NCI-H1417 (cell line): ENCODE measurements around the gene VTI1A.
A peak's percentile ranks its signal among the peaks of the same experiment; 100 is the strongest.
"Not testable (repeated sequence)": the region's sequence is repeated elsewhere in the genome, so short reads cannot be mapped to it uniquely, and the experiment has no call there.

Source experiments
- DNase-seq, 3 experiments: peaks; one replicate each; lab custom pipeline; 2025; lab: John Stamatoyannopoulos, UW

VTI1A gene

GRCh38 chr10:112507046-112507445 is 60.0 kb downstream of the VTI1A start:
- DNase-seq, result no peak

- DNase-seq, result no peak
These were observed 61.0 kb downstream of the VTI1A start for GRCh38 chr10:112507988-112508387.

GRCh38 chr10:112509558-112510291 is 62.7 kb downstream of the VTI1A start:
- peak in 1 of 3 experiments; percentile 12 for DNase-seq

GRCh38 chr10:112510384-112510783 is 63.4 kb downstream of the VTI1A start:
- DNase-seq, result no peak

GRCh38 chr10:112512294-112512693 is 65.3 kb downstream of the VTI1A start:
- DNase-seq, result no peak

GRCh38 chr10:112515126-112515525 is 68.1 kb downstream of the VTI1A start:
- DNase-seq, result no peak

- DNase-seq, result no peak
These were observed 68.8 kb downstream of the VTI1A start for GRCh38 chr10:112515852-112516251.

- no peak for DNase-seq
These were observed 70.4 kb downstream of the VTI1A start for GRCh38 chr10:112517451-112517862.

- no peak for DNase-seq
These were observed 72.2 kb downstream of the VTI1A start for GRCh38 chr10:112519133-112519761.

- no peak for DNase-seq
These were observed 73.9 kb downstream of the VTI1A start for GRCh38 chr10:112520914-112521313.

- no peak for DNase-seq
These were observed 77.6 kb downstream of the VTI1A start for GRCh38 chr10:112524641-112525040.

- no peak for DNase-seq
These were observed 78.2 kb downstream of the VTI1A start for GRCh38 chr10:112525200-112525599.

- no peak for DNase-seq
These were observed 79.1 kb downstream of the VTI1A start for GRCh38 chr10:112526139-112526538.

GRCh38 chr10:112526906-112527305 is 79.9 kb downstream of the VTI1A start:
- DNase-seq, result no peak

GRCh38 chr10:112528235-112528634 is 81.2 kb downstream of the VTI1A start:
- no peak for DNase-seq

GRCh38 chr10:112531421-112531820 is 84.4 kb downstream of the VTI1A start:
- DNase-seq, result no peak

- DNase-seq, result no peak
These were observed 85.2 kb downstream of the VTI1A start for GRCh38 chr10:112532189-112532588.

GRCh38 chr10:112532956-112533355 is 85.9 kb downstream of the VTI1A start:
- DNase-seq, result no peak

GRCh38 chr10:112533916-112534315 is 86.9 kb downstream of the VTI1A start:
- DNase-seq, result no peak

- DNase-seq, result peak in 1 of 3 experiments; percentile 1
These were observed 88.5 kb downstream of the VTI1A start for GRCh38 chr10:112535531-112535951.

- DNase-seq, result no peak
These were observed 89.6 kb downstream of the VTI1A start for GRCh38 chr10:112536663-112537062.

- DNase-seq, result no peak
These were observed 91.2 kb downstream of the VTI1A start for GRCh38 chr10:112538168-112538567.

- DNase-seq, result peak in 1 of 3 experiments; percentile 1
These were observed 92.3 kb downstream of the VTI1A start for GRCh38 chr10:112539340-112539739.

GRCh38 chr10:112542823-112543222 is 95.8 kb downstream of the VTI1A start:
- not testable (repeated sequence) for DNase-seq
